Endometrial microvascular endothelial cells (primary cell): ENCODE results near the gene QSER1. TPM values are rescaled to one million over a fixed set of nuclear protein-coding genes. Genes with fewer than 3 reads are reported as not detected.

Experiments used
- in situ Hi-C: cut with HindIII; loops from 2 replicates; pipeline ENCODE4 v1.10.0; 2017; ENCODE audit warnings: low sequenced_read_pairs, low pct_unique_long_range_greater_than_20kb; ENCODE audit errors: inconsistent ontology term
- total RNA-seq: library from RNA; depleted of rRNA; stranded (reverse); fragments of >200 nt; gene quantifications from one replicate; pipeline ENCODE4 v1.2.3, GENCODE V29; 2015; ENCODE audit errors: inconsistent ontology term

Gene QSER1
- total RNA-seq, 1 donor from 2014 or later: 16.8 TPM

DNA sequence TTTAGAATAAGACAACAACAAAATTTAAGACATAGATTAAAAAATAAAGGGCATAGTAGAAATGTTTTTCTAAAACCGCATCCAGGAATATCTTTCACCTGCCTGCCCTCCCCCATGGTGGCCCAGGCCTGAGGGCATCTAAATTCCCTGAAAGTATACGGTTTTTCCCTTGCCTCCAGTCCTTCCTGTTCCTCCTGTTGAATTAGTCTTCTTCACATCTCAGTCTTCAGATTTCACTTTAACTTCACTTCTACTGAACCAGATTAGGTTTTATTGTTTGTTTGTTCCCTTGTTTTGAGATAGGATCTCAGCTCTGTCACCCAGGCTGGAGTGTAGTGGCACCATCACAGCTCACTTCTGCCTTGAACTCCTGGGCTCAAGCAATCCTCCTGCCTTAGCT is 90.0 kb downstream of the QSER1 start:
- in situ Hi-C loops: no loop called here

DNA sequence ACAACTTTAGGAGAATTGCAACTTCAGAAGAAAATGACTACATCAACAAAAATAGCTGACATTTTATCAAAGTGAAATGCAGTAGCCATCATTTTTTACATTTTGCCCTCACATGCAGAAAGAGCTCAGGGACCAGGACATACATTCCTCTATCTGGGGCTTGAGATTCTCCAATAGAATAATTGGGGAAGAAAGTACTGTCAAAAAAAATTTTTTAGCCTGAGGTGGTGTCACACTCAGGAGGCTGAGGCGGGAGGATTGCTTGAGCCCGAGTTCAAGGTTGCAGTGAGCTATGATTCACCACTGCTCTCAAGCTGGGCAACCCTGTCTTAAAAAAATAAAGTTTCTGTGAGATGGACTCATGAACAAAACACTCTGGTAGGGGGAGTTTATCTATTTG is 90.9 kb downstream of the QSER1 start:
- in situ Hi-C loops: no loop called here

DNA sequence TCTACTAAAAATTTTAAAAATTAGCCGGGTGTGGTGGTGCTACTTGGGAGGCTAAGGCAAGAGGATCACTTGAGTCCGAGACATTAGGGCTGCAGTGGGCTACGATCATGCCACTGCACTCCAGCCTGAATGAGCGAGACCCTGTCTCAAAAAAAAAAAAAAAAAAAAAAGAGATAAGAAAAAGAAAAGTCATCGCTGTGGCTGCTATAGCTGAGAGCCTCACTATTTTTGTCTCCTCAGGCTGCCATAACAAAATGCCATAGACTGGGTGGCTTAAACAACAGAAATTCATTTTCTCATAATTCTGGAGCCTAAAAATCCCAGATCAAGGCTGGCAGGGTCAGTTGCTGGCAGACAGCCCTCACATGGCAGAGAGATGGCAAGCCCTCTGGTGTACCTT is 93.0 kb downstream of the QSER1 start:
- in situ Hi-C loops: no loop called here

GRCh38 chr11:32987851-32988250 is 95.2 kb downstream of the QSER1 start:
- in situ Hi-C loops: no loop called here

DNA sequence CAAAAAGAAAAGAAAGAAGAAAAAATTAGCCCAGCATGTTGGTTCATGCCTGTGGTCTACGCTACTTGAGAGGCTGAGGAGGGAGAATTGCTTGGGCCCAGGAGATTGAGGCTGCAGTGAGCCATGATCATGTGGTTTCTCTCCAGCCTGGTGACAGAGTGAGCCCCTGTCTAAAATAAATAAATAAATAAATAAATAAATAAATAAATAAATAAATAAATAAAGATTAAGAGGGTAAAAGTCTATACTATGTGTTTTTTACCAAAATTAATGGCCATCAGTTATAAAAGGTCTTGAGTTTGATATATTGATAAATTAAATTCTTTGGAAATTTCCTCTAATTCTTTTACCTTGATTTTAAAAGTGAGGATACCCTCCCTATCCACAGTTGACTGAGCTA is 97.9 kb downstream of the QSER1 start:
- in situ Hi-C loops: no loop called here

GRCh38 chr11:32991427-32991826 is 98.8 kb downstream of the QSER1 start:
- in situ Hi-C loops: no loop called here

- in situ Hi-C loops: no loop called here
Observed at GRCh38 chr11:32991898-32992297, 99.3 kb downstream of the QSER1 start.

GRCh38 chr11:33000181-33000580 is 107.6 kb downstream of the QSER1 start:
- in situ Hi-C loops: no loop called here

- in situ Hi-C loops: no loop called here
Observed at GRCh38 chr11:33001281-33001680, 108.7 kb downstream of the QSER1 start.

GRCh38 chr11:33001751-33002542 is 109.3 kb downstream of the QSER1 start:
- in situ Hi-C loops: no loop called here

GRCh38 chr11:33005175-33005574 is 112.6 kb downstream of the QSER1 start:
- in situ Hi-C loops: no loop called here

DNA sequence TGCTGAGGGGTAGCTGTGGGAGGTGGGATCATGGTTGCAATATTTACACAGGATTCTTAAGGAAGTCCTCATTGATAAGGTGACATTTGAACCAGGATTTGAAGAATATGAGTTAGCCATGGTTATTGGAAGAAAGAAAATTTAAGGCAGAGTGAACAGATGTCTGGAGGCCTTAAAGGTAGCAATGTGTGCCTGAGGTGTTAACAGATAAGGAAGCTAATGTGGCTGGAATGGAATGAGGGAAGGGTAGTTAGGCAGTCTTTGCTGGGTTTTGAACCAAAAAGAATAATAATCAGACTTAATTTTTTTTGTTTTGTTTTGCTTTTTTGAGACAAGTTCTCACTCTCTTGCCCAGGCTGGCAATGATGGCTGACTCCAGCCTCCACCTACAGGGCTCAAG is 113.4 kb downstream of the QSER1 start:
- in situ Hi-C loops: no loop called here

DNA sequence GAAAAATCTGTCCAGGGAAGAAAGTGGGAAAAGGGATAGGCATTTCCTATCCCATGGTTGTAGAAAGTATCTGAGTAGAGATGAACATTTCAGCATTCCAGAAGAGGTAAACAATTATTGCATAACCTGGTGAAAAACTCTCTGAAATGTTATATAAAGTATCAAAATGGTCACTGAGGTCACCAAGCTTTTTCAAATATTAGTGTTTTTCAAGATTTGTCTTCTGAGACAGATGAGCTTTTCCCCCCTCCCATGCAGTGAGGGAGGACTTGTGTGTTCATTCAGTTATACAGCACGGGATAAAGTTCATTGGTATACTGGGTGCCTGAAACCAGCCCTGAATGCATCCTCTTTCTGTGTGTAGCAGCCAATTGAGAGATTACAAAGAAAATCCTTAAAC is 121.1 kb downstream of the QSER1 start:
- in situ Hi-C loops: no loop called here

DNA sequence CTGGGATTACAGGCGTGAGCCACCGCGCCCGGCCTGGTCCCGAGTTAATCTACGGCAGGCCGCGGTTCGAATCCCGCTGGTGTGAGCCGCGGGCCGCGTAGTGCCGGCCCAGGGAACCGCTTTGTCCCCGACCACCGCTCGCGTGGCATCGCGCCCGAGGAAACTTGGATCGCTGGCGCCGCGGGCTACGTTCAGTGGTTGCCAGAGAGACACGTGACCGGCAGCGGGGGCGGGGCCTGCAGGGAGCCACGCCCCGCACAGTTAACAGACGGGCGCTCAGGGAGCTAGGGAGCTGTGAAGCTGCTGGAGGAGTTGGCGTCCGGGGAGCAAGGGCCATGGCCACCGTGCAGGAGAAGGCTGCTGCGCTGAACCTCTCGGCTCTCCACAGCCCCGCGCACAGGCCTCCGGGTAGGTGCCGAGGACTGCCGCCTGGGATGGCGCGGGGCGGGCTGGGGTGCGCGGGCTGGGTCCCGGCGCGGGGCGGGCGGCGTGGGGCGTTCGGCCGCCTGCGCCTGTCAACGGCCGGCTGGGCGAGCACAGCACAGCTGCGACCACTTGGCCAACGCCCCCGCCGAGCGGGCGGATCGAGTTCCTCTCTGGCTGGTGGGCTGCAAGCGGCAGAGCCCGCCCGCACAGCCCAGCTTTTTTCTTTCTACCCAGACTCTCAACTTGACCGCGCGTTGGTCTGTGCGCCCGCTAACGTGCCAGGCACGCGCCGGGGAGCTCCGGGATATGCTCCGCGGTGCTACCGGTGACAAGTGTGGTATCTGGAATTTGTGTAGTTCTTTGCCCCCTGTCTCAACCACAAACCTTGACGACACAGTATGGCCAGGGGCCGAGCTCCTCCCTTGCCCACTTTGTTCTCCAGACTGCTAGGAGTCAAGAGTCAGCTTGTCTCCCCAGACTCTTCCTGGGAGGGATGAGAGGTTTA is 123.3 kb downstream of the QSER1 start, which contains the start of gene DEPDC7:
Gene DEPDC7, plus strand, starts transcription at position 258 of the 931 bp plus-strand sequence. Its CDS starts 78 bp downstream, at position 336.
- in situ Hi-C loops: no loop called here

GRCh38 chr11:33016654-33017053 is 124.0 kb downstream of the QSER1 start:
- in situ Hi-C loops: no loop called here

GRCh38 chr11:33017478-33017877 is 124.9 kb downstream of the QSER1 start:
- in situ Hi-C loops: no loop called here

GRCh38 chr11:33017965-33018364 is 125.4 kb downstream of the QSER1 start:
- in situ Hi-C loops: no loop called here

DNA sequence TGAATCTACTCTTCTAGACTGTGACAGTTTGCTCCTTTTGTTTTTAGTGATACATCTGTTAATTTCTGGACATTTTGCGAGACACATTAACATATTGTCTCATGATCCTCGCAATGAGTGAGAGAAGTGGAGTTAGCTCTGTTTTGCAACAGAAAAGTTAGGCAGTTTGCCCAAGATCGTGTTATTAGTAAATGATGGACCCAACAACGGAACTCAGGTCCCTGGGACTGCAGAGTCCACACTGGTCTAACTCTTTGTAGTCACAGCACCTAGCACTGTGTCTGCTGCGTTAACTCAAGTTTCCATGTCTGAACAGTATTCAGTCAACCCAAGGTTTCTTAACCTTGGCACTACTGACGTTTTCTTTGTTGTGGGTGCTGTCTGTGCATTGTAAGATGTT is 126.2 kb downstream of the QSER1 start:
- in situ Hi-C loops: no loop called here

- in situ Hi-C loops: no loop called here
Observed at GRCh38 chr11:33021501-33021900, 128.9 kb downstream of the QSER1 start.

DNA sequence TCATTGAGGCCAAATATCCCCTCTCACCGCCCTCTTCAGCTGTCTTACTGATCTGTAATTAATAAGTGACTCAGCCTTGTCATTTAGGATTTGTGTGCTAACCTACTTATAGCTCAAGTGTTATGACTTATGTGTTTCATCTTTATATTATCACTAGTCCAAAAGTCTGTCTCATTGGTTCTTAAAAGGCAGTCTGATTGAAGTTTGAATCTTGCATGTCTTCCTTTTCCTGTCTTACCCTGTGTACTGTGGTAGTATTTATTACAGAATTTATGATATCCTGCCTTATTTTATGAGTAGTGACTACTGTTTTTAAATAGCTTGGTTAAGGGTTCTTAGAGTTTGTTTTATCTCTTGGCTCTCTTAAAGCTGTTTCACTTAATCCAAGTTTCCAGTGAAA is 129.3 kb downstream of the QSER1 start:
- in situ Hi-C loops: no loop called here
